ENCODE data around the gene ECI2. TPM values are rescaled to one million over a fixed set of nuclear protein-coding genes. Genes with fewer than 3 reads are reported as not detected.

ECI2 gene
- total RNA-seq, result 96.8 and 293 TPM in 2 replicates

GRCh38 chr6:4134841-4135664, at the start of gene ECI2:
TSS of gene ECI2 (minus strand) at chr6:4135575. CDS start at chr6:4135560, 15 bp downstream.

GRCh38 chr6:4078691-4079471, 56.5 kb downstream of the ECI2 start, which contains the start of gene FAM217A:
TSS of gene FAM217A (minus strand) at chr6:4079137. CDS start at chr6:4077414, 1,723 bp downstream.

Other genes with a start within 250 kb of the ECI2 start
- gene FAM217A, start 56.4 kb downstream of the ECI2 start, total RNA-seq, result not detected in 2 replicates